Stimulated activated CD4-positive, alpha-beta T cell treated with anti-CD3 and anti-CD28 coated beads, Interleukin-1b, Interleukin-23, amount 100 ng/mL, for 24 hours (primary cell): ENCODE measurements around the gene TLR9.

Experiments
- DNase-seq, 4 experiments: peaks; one replicate each; pipeline ENCODE4 v3.0.0-alpha.2; 2020; ENCODE audit warnings: low read depth in 4 of 4, low spot score in 1 of 4

The TLR9 gene

GRCh38 chr3:52175416-52176179 is 49.8 kb downstream of the TLR9 start:
- no peak for DNase-seq

DNA sequence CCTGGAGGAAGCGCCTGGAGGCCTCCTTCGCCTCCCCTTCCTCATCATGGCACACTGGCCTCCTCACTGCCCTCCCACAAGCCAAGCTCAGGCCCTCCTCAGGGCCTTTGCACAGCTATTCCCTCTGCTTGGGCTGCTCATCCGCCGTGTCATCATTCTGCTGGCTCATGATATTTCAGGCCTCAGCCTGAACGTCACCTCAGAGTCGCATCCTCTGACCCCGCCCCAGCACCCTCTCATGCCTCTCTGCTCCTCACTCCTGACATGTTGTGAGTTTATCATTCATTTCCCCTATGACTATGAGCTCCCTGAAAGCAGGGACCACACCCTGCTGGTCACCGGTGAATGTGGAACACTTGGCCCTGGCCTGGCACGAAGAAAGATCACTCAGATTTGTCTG is 50.5 kb downstream of the TLR9 start:
- DNase-seq: no peak

- DNase-seq: no peak
Observed at GRCh38 chr3:52173101-52173500, 52.3 kb downstream of the TLR9 start.

DNA sequence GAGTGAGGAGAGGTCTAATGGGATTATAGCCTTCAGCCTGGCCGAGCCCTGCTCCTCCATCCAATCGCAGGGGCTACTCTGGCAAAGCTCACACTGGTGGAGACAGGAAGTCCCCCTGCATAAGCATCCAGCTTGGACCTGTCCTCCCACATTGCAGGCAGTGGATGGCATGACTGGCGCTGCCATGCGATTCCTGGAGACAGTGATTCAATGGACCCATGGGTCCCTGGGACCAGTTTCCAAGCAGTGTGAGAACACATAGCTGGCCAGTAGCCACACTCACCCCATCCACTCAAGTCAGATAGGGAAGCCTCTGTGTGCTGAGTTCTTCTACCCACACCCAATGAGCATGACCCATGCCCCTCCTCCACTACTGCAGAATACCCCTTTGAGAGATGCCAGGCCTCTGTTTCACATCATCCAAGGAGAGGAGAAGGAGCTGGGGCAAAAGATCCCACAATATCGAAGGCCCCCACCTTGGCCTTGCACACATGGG is 53.1 kb downstream of the TLR9 start:
- DNase-seq: no peak

- no peak for DNase-seq
Observed at GRCh38 chr3:52171514-52172261, 53.8 kb downstream of the TLR9 start.
